ENCODE results near the gene KCNE2.

Gene KCNE2

DNA sequence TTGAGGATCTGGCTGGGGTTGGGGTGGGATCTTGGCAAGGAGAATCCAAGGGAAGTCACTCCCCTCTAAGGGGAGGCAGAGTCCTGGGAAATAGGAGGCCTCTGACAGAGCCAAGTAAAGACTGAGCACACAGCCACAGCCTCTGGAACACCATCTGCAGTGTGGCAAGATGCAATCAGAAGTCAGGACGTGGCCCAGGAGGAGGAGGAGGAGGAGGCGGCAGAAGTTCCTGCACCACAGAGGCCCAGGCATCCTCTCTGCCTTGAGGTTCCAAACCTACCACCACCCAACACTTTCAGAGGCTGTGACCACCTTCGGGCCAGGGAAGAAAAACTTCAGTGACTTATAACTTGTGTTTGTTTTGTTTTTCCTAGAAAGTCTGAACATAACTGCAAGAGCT lies 23.7 kb upstream of the KCNE2 start:
- no peak overlapping the region for H3K27ac ChIP-seq
- H3K27me3 ChIP-seq (ENCODE audit: insufficient read depth, low read depth, severe bottlenecking): peaks cover 98% of the 10 kb centered on the region
- no peak for DNase-seq
- peaks cover 11% of the 10 kb centered on the region for H3K9me3 ChIP-seq (ENCODE audit: severe bottlenecking)
- no peaks in the 10 kb centered on the region for H3K36me3 ChIP-seq
- H3K4me3 ChIP-seq (ENCODE audit: low read depth, low read length): no peak overlapping the region
- TF ChIP-seq, protein P1, sequence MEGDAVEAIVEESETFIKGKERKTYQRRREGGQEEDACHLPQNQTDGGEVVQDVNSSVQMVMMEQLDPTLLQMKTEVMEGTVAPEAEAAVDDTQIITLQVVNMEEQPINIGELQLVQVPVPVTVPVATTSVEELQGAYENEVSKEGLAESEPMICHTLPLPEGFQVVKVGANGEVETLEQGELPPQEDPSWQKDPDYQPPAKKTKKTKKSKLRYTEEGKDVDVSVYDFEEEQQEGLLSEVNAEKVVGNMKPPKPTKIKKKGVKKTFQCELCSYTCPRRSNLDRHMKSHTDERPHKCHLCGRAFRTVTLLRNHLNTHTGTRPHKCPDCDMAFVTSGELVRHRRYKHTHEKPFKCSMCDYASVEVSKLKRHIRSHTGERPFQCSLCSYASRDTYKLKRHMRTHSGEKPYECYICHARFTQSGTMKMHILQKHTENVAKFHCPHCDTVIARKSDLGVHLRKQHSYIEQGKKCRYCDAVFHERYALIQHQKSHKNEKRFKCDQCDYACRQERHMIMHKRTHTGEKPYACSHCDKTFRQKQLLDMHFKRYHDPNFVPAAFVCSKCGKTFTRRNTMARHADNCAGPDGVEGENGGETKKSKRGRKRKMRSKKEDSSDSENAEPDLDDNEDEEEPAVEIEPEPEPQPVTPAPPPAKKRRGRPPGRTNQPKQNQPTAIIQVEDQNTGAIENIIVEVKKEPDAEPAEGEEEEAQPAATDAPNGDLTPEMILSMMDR (IDR thresholded peaks at IDR 0.05; ENCODE audit: low read depth, low read length): no peak

DNA sequence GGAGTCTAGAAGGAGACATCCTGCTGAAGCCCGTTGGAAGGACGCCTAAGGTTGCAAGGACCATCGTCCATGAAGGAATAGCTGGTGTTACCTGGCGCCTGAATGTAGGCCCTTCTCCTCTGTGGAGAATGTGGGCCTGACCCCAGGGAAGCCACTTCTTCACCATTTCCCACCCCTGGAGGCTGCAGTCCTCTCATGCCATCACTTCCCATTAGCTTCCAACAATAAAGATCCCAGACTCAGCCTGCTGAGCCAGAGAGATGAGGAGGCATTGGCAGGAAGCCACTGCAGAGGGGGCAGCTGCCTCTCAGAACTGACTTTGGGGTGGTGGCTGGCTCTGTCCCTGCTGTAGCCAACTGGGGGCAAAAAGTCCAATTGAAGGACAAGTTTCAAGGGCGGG lies 21.3 kb upstream of the KCNE2 start:
- Histone ChIP-seq H3K9me3 (ENCODE audit: severe bottlenecking) (peaks cover 8% of the 10 kb centered on the region), H3K27me3 (ENCODE audit: insufficient read depth, low read depth, severe bottlenecking) (peaks cover 98% of the 10 kb centered on the region), H3K4me3 (ENCODE audit: low read depth, low read length) (no peak overlapping the region), H3K27ac (no peak overlapping the region), H3K36me3 (no peaks in the 10 kb centered on the region)
- no peak for DNase-seq
- TF ChIP-seq, protein P1 (IDR thresholded peaks at IDR 0.05; ENCODE audit: low read depth, low read length): no peak

DNA sequence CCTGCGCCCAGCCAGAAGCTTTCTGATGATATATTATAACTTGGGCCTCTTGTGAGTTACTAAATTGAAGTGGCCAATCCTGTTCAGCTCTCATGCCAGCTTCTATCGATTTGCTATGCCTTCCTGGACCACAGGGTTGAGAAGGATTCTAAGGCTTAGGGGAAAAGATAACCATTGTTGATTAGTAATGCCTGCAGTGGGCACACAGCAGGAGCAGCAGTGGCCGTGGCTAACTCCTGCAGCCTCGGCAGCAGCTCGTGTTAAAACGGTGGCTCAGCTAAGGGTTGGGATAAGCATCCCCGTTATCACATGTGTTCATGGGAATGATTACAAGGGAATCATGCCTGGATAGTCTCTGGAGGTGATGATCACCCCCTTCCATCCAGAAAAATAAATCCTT lies 20.5 kb upstream of the KCNE2 start:
- no peak for DNase-seq
- TF ChIP-seq, protein P1 (IDR thresholded peaks at IDR 0.05; ENCODE audit: low read depth, low read length): no peak
- peaks cover 96% of the 10 kb centered on the region for H3K27me3 ChIP-seq (ENCODE audit: insufficient read depth, low read depth, severe bottlenecking)
- no peaks in the 10 kb centered on the region for H3K36me3 ChIP-seq
- H3K27ac ChIP-seq: no peak overlapping the region
- peaks cover 7% of the 10 kb centered on the region for H3K9me3 ChIP-seq (ENCODE audit: severe bottlenecking)
- no peak overlapping the region for H3K4me3 ChIP-seq (ENCODE audit: low read depth, low read length)

DNA sequence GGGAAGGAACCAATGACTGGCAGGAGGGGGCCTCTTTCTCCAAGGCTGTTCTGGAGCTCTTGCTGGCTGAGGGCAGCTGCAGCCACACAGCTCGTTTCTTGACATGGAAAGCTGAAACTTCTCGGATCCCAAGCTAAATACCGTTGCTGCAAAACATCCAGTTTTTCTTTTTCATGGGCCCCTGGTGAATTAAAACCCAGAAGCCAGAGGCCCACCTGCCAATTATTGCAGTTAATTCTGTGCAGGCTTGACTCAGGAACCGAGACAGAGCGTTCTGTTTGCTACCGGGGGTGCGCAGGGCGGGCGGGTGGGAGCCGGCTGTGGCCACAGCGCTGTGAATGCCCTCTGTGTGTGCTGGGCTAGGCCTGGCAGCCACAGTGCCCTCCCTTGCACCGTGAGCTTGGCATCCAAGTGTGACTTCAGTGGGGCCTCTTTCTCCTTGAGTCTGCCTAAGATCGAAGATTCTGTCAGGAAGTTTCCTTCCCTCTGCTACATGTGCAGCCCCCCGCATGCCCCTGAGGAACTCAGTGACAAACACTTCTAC lies 19.9 kb upstream of the KCNE2 start:
- DNase-seq: no peak
- Histone ChIP-seq H3K36me3 (no peaks in the 10 kb centered on the region), H3K9me3 (ENCODE audit: severe bottlenecking) (peaks cover 7% of the 10 kb centered on the region), H3K4me3 (ENCODE audit: low read depth, low read length) (no peak overlapping the region), H3K27me3 (ENCODE audit: insufficient read depth, low read depth, severe bottlenecking) (peaks cover 96% of the 10 kb centered on the region), H3K27ac (no peak overlapping the region)
- TF ChIP-seq, protein P1 (IDR thresholded peaks at IDR 0.05; ENCODE audit: low read depth, low read length): no peak

DNA sequence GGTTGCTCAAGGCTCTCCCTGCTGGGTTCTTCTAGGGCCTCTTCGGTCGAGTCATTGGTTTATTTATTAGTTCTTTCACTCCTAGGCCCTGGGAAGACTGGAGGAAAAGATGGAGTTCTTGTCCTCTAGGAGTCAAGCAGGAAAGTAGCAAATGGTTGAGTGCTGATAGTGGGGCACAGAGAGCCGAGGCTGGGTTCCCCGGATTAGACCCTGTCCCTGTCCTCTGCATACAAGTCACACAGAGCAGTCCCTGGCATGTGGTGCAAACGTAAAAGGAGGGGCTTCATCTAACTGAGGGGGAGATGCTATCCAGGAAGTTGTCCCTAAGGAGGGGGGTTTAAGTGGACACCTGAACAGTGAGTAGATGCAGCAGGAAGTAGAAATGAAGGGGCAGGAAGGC lies 19.2 kb upstream of the KCNE2 start:
- Histone ChIP-seq H3K4me3 (ENCODE audit: low read depth, low read length) (no peak overlapping the region), H3K27me3 (ENCODE audit: insufficient read depth, low read depth, severe bottlenecking) (peaks cover 96% of the 10 kb centered on the region), H3K36me3 (no peaks in the 10 kb centered on the region), H3K27ac (no peak overlapping the region), H3K9me3 (ENCODE audit: severe bottlenecking) (peaks cover 9% of the 10 kb centered on the region)
- DNase-seq: no peak
- TF ChIP-seq, protein P1 (IDR thresholded peaks at IDR 0.05; ENCODE audit: low read depth, low read length): no peak

Data from WERI-Rb-1 (cell line).